Erythroblast (primary cell): ENCODE measurements around the gene BBS9.

ENCODE experiments used
- GATA1 ChIP-seq: IDR thresholded peaks from 2 replicates; pipeline ENCODE4 v1.6.1; 2011; ENCODE audit warnings: low read depth, mild to moderate bottlenecking, control low read depth, low read length, moderate library complexity
- POLR2A ChIP-seq: IDR thresholded peaks from 2 replicates; pipeline ENCODE4 v1.6.1; 2011; ENCODE audit warnings: mild to moderate bottlenecking, low read length

- TF ChIP-seq POLR2A, result no peak
- TF ChIP-seq GATA1, result no peak
Measured at GRCh38 chr7:33420311-33420940, 291.1 kb downstream of the BBS9 start.
